K562 (cell line): Measurements from ENCODE around the gene RRAGD.

ENCODE experiments used
- DMBX1 ChIP-seq: fragments of 250-450 bp; sonication (Bioruptor Pico); IDR thresholded peaks from 2 replicates; pipeline ENCODE4 v1.8.0; 2022; ENCODE audit warnings: inconsistent platforms, mild to moderate bottlenecking, moderate library complexity, borderline replicate concordance
- EZH2 ChIP-seq: IDR thresholded peaks from 2 replicates; pipeline ENCODE4 v1.6.1; 2012; ENCODE audit warnings: low read depth, mild to moderate bottlenecking, inconsistent platforms, low read length, borderline replicate concordance
- FOSL1 ChIP-seq: fragments of 200-800 bp; sonication (Bioruptor generic); conservative IDR thresholded peaks from 2 replicates; pipeline ENCODE4 v1.6.1; 2016; ENCODE audit warnings: missing genetic modification characterization, missing compliant biosample characterization
- HDAC2 ChIP-seq: fragments of 450-650 bp; IDR thresholded peaks from 2 replicates; pipeline ENCODE4 v1.6.1; 2016; ENCODE audit warnings: mild to moderate bottlenecking
- HDAC3 ChIP-seq: fragments of 450-650 bp; IDR thresholded peaks from 2 replicates; pipeline ENCODE4 v1.6.1; 2018; ENCODE audit warnings: borderline replicate concordance, mild to moderate bottlenecking, moderate library complexity; ENCODE audit not compliant: partially characterized antibody
- MEF2A ChIP-seq: IDR thresholded peaks from 2 replicates; pipeline ENCODE4 v1.6.1; 2011; ENCODE audit warnings: low read depth, mild to moderate bottlenecking, low read length, moderate library complexity; ENCODE audit not compliant: control insufficient read depth
- MXI1 ChIP-seq: IDR thresholded peaks from 2 replicates; pipeline ENCODE4 v1.6.1; 2011; ENCODE audit warnings: low read depth, mild to moderate bottlenecking, improper control_type of control experiment, low read length
- PHF20 ChIP-seq: fragments of 450-650 bp; IDR thresholded peaks from 2 replicates; pipeline ENCODE4 v1.6.1; 2018; ENCODE audit not compliant: partially characterized antibody
- RBM22 ChIP-seq: fragments of 200-400 bp; formaldehyde crosslinking; IDR thresholded peaks from 2 replicates; pipeline ENCODE4 v1.6.1; 2018; ENCODE audit warnings: low read length, low read depth; ENCODE audit not compliant: poor library complexity, severe bottlenecking
- ZKSCAN8 ChIP-seq: fragments of 200-800 bp; sonication (Bioruptor generic); IDR thresholded peaks from 2 replicates; pipeline ENCODE4 v1.6.1; 2016; ENCODE audit warnings: missing genetic modification characterization, missing compliant biosample characterization
- ZNF311 ChIP-seq: fragments of 250-450 bp; sonication (Bioruptor Pico); IDR thresholded peaks from 2 replicates; pipeline ENCODE4 v1.4.0; 2020; ENCODE audit warnings: mild to moderate bottlenecking, moderate library complexity
- TF ChIP-seq, protein P1 (sequence below), 3 experiments: IDR thresholded peaks in 2 of 3; conservative IDR thresholded peaks in 1 of 3; 2 replicates each; pipeline ENCODE4 v1.5.1; 2011 to 2012; ENCODE audit warnings: low read length in 3 of 3, mild to moderate bottlenecking in 3 of 3, control low read depth in 2 of 3, improper control_type of control experiment in 1 of 3, inconsistent platforms in 1 of 3, low read depth in 1 of 3, mixed read lengths in 1 of 3, moderate library complexity in 1 of 3; ENCODE audit not compliant: insufficient read depth in 2 of 3

GRCh38 chr6:89410231-89410761, 1.8 kb downstream of the RRAGD start:
- TF ChIP-seq FOSL1 (tag): no peak
- TF ChIP-seq HDAC2: no peak
- TF ChIP-seq MXI1: no peak
- TF ChIP-seq ZKSCAN8 (CRISPR knock-in tag): no peak
- TF ChIP-seq PHF20: no peak
- TF ChIP-seq RBM22: no peak
- TF ChIP-seq, protein P1, sequence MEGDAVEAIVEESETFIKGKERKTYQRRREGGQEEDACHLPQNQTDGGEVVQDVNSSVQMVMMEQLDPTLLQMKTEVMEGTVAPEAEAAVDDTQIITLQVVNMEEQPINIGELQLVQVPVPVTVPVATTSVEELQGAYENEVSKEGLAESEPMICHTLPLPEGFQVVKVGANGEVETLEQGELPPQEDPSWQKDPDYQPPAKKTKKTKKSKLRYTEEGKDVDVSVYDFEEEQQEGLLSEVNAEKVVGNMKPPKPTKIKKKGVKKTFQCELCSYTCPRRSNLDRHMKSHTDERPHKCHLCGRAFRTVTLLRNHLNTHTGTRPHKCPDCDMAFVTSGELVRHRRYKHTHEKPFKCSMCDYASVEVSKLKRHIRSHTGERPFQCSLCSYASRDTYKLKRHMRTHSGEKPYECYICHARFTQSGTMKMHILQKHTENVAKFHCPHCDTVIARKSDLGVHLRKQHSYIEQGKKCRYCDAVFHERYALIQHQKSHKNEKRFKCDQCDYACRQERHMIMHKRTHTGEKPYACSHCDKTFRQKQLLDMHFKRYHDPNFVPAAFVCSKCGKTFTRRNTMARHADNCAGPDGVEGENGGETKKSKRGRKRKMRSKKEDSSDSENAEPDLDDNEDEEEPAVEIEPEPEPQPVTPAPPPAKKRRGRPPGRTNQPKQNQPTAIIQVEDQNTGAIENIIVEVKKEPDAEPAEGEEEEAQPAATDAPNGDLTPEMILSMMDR (IDR thresholded peaks at IDR 0.05 in 2 of 3, conservative IDR thresholded peaks at IDR 0.05 in 1 of 3; ENCODE audit: insufficient read depth in 2 of 3, low read depth in 1 of 3, low read length in 3 of 3): no peak
- no peak for TF ChIP-seq HDAC3
- TF ChIP-seq EZH2: no peak
- no peak for TF ChIP-seq MEF2A
- no peak for TF ChIP-seq DMBX1
- no peak for TF ChIP-seq ZNF311 (CRISPR knock-in tag)
